Measurements from ENCODE around the gene LDLRAP1.

Gene LDLRAP1

DNA sequence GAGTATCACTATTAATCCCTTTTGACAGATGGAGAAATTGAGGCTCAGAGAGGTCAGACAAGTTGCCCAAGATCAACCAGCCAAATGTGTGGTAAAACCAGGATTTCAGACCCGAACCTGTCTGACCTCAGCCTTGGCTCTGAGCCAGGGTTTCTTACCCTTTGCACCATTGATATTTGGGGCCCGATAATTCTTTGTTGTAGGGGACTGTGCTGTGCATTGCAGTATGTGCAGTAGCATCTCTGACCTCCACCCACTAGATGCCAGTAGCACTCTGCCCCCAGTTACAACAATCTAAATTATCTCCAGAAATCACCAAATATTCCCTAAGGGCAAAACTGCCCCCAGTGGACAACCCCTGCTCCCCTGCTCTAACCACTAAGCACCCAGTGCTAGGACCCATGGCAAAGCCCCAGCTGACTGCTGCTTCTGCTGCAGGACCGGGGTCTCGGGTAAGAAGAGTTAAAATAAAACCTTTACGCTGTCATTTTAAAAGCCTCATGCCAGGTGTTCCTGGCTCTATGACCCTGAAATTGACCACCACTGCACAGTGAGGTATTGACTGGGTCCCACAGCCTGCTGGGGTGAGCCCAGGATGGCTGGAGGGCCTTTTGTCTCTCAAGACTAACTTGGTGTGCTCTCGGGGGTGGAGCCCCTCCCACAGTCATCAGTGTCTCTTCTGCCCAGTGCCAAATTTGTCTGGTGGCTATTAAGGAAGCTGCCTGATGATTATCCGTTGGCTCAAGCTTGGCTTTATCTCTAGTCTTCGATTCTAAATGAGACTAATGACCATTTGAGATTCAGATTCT is 67.6 kb downstream of the LDLRAP1 start:
- no peak for DNase-seq

GRCh38 chr1:25611843-25612242 is 68.4 kb downstream of the LDLRAP1 start:
- no peak for DNase-seq

- no peak for DNase-seq
Observed at GRCh38 chr1:25612421-25612820, 69.0 kb downstream of the LDLRAP1 start.

DNA sequence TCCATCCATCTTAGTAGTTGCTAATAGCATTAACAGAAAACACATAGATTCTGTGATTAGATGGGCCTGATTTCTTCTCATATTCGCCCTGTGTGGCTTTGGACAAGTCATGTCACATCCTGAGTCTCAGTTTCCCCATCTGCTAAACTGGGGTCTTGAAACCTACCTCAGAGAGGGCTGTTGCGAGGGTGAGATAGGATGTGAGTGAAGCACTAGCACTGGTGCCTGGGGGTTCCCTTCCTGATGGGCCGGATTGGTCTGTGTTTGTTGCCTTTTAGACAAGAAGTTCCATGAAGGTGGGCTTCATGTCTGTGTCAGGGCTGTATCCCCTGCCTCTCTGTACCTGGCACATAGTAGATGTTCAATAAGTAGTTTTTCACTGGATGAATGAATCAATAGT is 69.7 kb downstream of the LDLRAP1 start:
- DNase-seq = no peak

GRCh38 chr1:25614501-25615171 is 71.2 kb downstream of the LDLRAP1 start:
- DNase-seq = no peak

DNA sequence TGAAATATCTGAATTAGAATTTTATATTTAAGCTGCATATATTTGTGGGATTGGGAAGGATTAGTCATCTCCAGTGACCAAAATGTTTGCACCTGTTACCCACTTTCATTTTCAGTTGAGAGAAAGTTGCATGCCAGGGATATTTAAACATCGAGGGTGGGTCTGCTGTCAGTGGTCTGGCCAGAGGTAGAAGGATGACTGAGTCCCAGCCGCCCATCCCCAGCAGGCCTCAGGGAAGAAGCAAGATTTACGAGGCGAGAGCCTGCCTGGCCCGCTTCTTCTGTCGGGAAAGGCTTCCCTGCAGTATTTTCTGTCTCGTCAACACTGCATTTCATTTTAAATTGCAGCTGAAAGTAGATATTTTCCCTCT is 71.8 kb downstream of the LDLRAP1 start:
- DNase-seq = no peak

GRCh38 chr1:25615563-25616094 is 72.2 kb downstream of the LDLRAP1 start:
- DNase-seq = no peak

DNA sequence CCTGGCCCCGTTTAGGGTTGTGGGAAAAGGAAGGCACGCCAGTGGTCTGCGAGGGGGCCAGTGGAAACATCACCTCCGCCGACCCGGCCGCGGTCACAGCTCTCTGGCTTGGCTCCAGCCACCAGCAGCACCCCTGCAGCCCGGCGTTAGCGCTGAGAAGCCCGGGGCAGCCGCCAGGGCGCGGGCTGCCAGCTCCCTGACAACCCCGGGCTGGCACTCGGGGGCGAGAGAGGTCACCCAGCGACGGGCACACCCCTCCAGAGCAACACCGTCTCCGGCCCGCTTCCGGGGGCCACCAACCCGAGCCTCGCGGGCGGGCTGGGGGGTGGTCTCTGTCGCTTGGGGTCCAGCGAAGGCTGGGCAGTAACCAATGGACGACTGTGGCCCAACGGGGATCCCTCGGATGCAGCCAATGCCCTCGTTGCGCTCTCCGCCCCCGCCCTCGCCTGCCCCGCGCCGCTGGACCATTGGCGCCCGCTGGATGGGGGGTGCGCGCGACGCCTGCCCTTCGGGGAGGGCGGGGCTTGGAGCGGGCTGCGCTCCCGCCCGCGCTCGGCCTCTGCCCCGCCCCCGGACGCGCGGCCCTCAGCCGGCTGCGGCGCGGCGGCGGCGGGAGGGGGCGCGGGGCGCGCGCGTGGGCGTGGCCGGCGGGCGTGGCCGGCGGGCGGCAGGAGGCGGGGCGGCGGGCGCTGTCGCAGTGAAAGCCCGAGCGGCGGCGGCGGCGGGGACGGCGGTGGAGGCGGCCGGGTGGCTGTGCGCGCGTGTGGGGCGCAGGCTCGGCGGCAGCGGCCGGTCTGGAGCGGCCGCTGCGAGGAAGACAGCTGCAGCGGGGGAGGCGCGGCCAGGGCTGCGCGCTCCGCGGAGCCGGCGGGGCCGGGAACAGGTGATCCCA is 72.9 kb downstream of the LDLRAP1 start, which contains the start of gene MAN1C1:
Gene MAN1C1, plus strand, starts transcription at position 697 of the 892 bp plus-strand sequence. CDS start 1,007 bp downstream, outside the sequence.
- DNase-seq = peak; percentile 93

DNA sequence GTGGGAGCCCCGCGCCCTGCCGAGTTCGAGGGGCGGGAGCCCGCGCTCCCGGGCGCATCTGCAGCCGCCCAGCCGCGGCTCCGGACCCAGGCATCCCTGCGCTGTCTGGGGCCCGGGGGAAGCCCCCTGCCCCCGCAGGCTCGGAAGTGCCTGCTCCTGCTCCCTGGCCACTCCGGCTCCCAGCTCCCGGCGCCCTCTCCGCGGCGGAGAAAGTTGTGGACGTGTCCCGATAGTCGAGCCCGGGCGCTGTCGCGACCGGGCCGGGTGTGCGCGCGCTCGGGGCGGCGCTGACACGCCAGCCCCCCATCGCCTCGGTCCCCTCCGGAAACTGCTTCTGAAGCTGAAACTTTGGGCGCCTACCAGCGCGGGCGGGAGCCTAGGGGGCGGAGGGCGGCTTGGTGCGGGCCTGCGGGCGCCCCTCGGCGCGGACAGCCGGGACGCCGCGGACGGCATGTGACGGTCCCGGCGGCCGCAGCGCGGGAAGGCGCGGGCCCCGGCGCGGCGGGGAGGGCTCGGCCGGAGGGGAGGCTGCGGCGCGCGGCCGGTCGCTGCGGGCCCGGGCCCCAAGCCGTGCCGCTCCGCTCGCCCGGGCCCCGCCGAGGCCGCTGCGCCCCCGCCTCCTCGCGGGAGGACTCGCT is 73.7 kb downstream of the LDLRAP1 start:
- no peak for DNase-seq

- DNase-seq = no peak
Observed at GRCh38 chr1:25617625-25618432, 74.4 kb downstream of the LDLRAP1 start.

GRCh38 chr1:25618433-25618808 is 75.0 kb downstream of the LDLRAP1 start:
- DNase-seq = no peak
